Measurements from ENCODE around the gene FAT3. TPM values are rescaled to one million over a fixed set of nuclear protein-coding genes. Genes with fewer than 3 reads are reported as not detected.

The FAT3 gene
- total RNA-seq, 1 experiment from 2014 or later, result 3.4 TPM

DNA sequence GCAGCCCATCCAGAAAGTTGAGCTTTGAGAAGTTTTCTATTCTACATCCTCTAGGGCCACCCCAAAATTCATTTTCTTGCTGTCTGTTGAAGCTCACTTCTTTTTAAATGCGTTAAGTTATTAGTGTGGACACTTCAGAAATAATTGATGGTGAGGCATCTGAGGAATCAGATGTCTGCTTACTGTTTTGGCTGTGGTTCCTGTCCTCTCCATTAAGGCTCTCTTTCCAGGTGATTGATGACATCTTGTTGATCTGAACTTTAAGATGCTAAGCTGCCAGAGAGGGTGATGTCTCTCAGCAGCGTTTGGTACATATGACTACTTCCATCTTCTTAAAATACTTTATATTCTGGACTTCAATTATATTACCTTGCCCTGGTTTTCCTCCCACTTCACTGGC lies 45.2 kb downstream of the FAT3 start:
- CTCF ChIA-PET, result no interaction called here
- POLR2A ChIA-PET (ENCODE audit: unreplicated experiment), result no interaction called here
- no peak overlapping the region for H3K4me3 ChIP-seq
- no peak for DNase-seq
- H3K4me2 ChIP-seq, result peak overlapping the region; percentile 34; the same call in 1 of the 2 replicates
- H3K4me1 ChIP-seq (replicated peaks; ENCODE audit: insufficient read depth), result peaks cover 32% of the 10 kb centered on the region
- no peaks in the 10 kb centered on the region for H3K9me2 ChIP-seq (ENCODE audit: insufficient read depth)
- intact Hi-C loops (cut with micrococcal nuclease; ENCODE audit: unreplicated experiment), result loop anchor here (1.0 to 2.0 kb wide), 3 partner anchors 113 to 873 kb away; no protein-coding TSS in a partner anchor
- H2AFZ ChIP-seq, result 0 out of 2 replicates have a peak overlapping the region, but pooled peaks have one; percentile 3
- no peaks in the 10 kb centered on the region for H3K79me2 ChIP-seq (ENCODE audit: low read depth)
- no TSS peak for BruUV-seq (replicated peaks)
- peak overlapping the region; percentile 98 for H3K27ac ChIP-seq
- peaks cover 21% of the 10 kb centered on the region for H3F3A ChIP-seq (ENCODE audit: insufficient read depth, low read depth)
- no peaks in the 10 kb centered on the region for H4K20me1 ChIP-seq (ENCODE audit: insufficient read depth)
- H3K9me3 ChIP-seq (ENCODE audit: insufficient read depth, low read depth), result peaks cover 9% of the 10 kb centered on the region; the same call in 1 of the 2 replicates
- no peaks in the 10 kb centered on the region for H3K27me3 ChIP-seq (ENCODE audit: insufficient read depth, low read depth)
- no peaks in the 10 kb centered on the region for H3K36me3 ChIP-seq (ENCODE audit: low read depth)
- no peak for TF ChIP-seq EZH2 (IDR thresholded peaks at IDR 0.05; ENCODE audit: low read depth)
- TF ChIP-seq, protein P1, sequence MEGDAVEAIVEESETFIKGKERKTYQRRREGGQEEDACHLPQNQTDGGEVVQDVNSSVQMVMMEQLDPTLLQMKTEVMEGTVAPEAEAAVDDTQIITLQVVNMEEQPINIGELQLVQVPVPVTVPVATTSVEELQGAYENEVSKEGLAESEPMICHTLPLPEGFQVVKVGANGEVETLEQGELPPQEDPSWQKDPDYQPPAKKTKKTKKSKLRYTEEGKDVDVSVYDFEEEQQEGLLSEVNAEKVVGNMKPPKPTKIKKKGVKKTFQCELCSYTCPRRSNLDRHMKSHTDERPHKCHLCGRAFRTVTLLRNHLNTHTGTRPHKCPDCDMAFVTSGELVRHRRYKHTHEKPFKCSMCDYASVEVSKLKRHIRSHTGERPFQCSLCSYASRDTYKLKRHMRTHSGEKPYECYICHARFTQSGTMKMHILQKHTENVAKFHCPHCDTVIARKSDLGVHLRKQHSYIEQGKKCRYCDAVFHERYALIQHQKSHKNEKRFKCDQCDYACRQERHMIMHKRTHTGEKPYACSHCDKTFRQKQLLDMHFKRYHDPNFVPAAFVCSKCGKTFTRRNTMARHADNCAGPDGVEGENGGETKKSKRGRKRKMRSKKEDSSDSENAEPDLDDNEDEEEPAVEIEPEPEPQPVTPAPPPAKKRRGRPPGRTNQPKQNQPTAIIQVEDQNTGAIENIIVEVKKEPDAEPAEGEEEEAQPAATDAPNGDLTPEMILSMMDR (conservative IDR thresholded peaks at IDR 0.05), result no peak

DNA sequence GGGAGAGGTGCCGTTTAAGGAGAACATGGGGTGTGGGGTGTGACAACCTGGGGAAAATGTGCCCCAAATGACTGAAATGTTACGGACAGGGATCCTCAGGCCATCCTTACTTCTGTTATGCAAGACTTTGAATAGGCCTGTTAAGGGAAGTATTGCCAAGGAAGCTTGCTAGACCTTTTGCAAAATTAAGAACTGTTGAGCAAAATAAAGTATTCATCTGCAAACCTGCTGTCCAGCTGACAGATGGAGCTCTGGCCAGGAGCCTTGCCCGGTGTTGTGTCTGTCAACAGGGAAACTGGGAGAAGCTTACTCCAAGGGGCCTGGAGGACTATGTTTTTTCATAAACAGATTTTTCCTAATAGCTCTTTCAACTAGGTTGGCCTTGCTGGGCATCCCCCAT lies 48.0 kb downstream of the FAT3 start:
- Histone ChIP-seq H3K79me2 (ENCODE audit: low read depth) (no peaks in the 10 kb centered on the region), H2AFZ (no peak overlapping the region), H3K27me3 (ENCODE audit: insufficient read depth, low read depth) (no peaks in the 10 kb centered on the region), H4K20me1 (ENCODE audit: insufficient read depth) (no peaks in the 10 kb centered on the region), H3K27ac (no peak overlapping the region), H3K4me2 (no peak overlapping the region), H3K4me1 (replicated peaks; ENCODE audit: insufficient read depth) (peaks cover 30% of the 10 kb centered on the region), H3K9me2 (ENCODE audit: insufficient read depth) (no peaks in the 10 kb centered on the region), H3K9me3 (ENCODE audit: insufficient read depth, low read depth) (peaks cover 7% of the 10 kb centered on the region; the same call in 1 of the 2 replicates), H3F3A (ENCODE audit: insufficient read depth, low read depth) (peaks cover 19% of the 10 kb centered on the region), H3K36me3 (ENCODE audit: low read depth) (no peaks in the 10 kb centered on the region), H3K4me3 (no peak overlapping the region)
- DNase-seq, result no peak
- no TSS peak for BruUV-seq (replicated peaks)
- ChIA-PET CTCF (no interaction called here), POLR2A (ENCODE audit: unreplicated experiment) (no interaction called here)
- TF ChIP-seq, protein P1 (conservative IDR thresholded peaks at IDR 0.05), result no peak
- no peak for TF ChIP-seq EZH2 (IDR thresholded peaks at IDR 0.05; ENCODE audit: low read depth)
- intact Hi-C loops (cut with micrococcal nuclease; ENCODE audit: unreplicated experiment), result no loop called here

Data from PC-9 (cell line).